ENCODE results near the gene INTS1. TPM values are rescaled to one million over a fixed set of nuclear protein-coding genes. Genes with fewer than 3 reads are reported as not detected.
"Not testable (repeated sequence)": the region's sequence is repeated elsewhere in the genome, so short reads cannot be mapped to it uniquely, and the experiment has no call there.

Gene INTS1
- total and polyA plus RNA-seq, 2 experiments from 2014 or later, result 30.0 to 57.3 TPM

- 84% methylated on average over 9 of the region's 17 CpGs for whole genome bisulfite sequencing (ENCODE audit: low lambda C conversion rate, missing lambda C conversion rate)
- no peak for TF ChIP-seq CTCF (IDR thresholded peaks at IDR 0.05; ENCODE audit: poor library complexity)
- TF ChIP-seq EZH2 (IDR thresholded peaks at IDR 0.05; ENCODE audit: borderline replicate concordance), result no peak
- TF ChIP-seq EZH2phosphoT487 (IDR thresholded peaks at IDR 0.05; ENCODE audit: low read depth, severe bottlenecking, unreplicated experiment), result no peak
- H3K27ac ChIP-seq, result no peak overlapping the region
These were observed 57.6 kb downstream of the INTS1 start for GRCh38 chr7:1446620-1447032.

DNA sequence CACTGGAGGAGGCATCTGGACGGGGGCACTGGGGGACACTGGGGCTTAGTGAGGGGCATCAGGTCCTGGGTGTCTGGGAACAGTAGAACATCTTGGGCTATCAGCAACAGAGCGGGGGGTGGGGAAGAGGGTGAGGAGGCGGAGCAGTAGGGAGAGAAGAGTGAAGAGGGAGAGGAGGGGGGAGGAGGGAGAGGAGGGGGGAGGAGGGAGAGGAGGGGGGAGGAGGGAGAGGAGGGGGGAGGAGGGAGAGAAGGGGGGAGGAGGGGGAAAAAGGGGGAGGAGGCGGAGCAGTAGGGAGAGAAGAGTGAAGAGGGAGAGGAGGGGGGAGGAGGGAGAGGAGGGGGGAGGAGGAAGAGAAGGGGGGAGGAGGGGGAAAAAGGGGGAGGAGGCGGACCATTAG is 58.2 kb downstream of the INTS1 start:
- not testable (repeated sequence) for H3K4me3 ChIP-seq

More at GRCh38 chr7:1446620-1447032, 57.6 kb downstream of the INTS1 start:
- no peak overlapping the region for H3K4me2 ChIP-seq
- no peaks in the 10 kb centered on the region for H3K9me3 ChIP-seq (ENCODE audit: low read depth)
- no peaks in the 10 kb centered on the region for H4K20me1 ChIP-seq (ENCODE audit: insufficient read depth, poor library complexity, severe bottlenecking)
- H3K4me3 ChIP-seq, result no peak overlapping the region
- no peaks in the 10 kb centered on the region for H3K79me2 ChIP-seq
- no peaks in the 10 kb centered on the region for H3K27me3 ChIP-seq
- DNase-seq (ENCODE audit: low spot score), result no peak
- H3K36me3 ChIP-seq (replicated peaks; ENCODE audit: insufficient read depth, low read depth), result no peaks in the 10 kb centered on the region
- no peaks in the 10 kb centered on the region for H3K9me2 ChIP-seq (replicated peaks; ENCODE audit: insufficient read depth)
- H3K4me1 ChIP-seq (ENCODE audit: insufficient read depth), result no peaks in the 10 kb centered on the region
- no peak overlapping the region for H2AFZ ChIP-seq

GRCh38 chr7:1445341-1445740 is 58.8 kb downstream of the INTS1 start:
- no peak for DNase-seq (ENCODE audit: low spot score)
- Histone ChIP-seq H3K9me2 (replicated peaks; ENCODE audit: insufficient read depth) (no peaks in the 10 kb centered on the region), H3K27ac (no peak overlapping the region), H3K79me2 (no peaks in the 10 kb centered on the region), H3K4me2 (no peak overlapping the region), H3K36me3 (replicated peaks; ENCODE audit: insufficient read depth, low read depth) (no peaks in the 10 kb centered on the region), H3K27me3 (no peaks in the 10 kb centered on the region), H3K4me1 (ENCODE audit: insufficient read depth) (no peaks in the 10 kb centered on the region), H3K4me3 (no peak overlapping the region), H3K9me3 (ENCODE audit: low read depth) (no peaks in the 10 kb centered on the region), H4K20me1 (ENCODE audit: insufficient read depth, poor library complexity, severe bottlenecking) (no peaks in the 10 kb centered on the region), H2AFZ (no peak overlapping the region)
- 94% methylated on average over 17 of the region's 21 CpGs for WGBS (ENCODE audit: low lambda C conversion rate, missing lambda C conversion rate)
- TF ChIP-seq EZH2phosphoT487 (IDR thresholded peaks at IDR 0.05; ENCODE audit: low read depth, severe bottlenecking, unreplicated experiment), result no peak
- TF ChIP-seq CTCF (IDR thresholded peaks at IDR 0.05; ENCODE audit: poor library complexity), result no peak
- TF ChIP-seq EZH2 (IDR thresholded peaks at IDR 0.05; ENCODE audit: borderline replicate concordance), result no peak

More for the DNA sequence above, 58.2 kb downstream of the INTS1 start:
- not testable (repeated sequence) for H3K27me3 ChIP-seq; H3K4me2 ChIP-seq; H2AFZ ChIP-seq; H3K36me3 ChIP-seq (replicated peaks; ENCODE audit: insufficient read depth, low read depth); H4K20me1 ChIP-seq (ENCODE audit: insufficient read depth, poor library complexity, severe bottlenecking); H3K4me1 ChIP-seq (ENCODE audit: insufficient read depth); DNase-seq (ENCODE audit: low spot score); H3K9me3 ChIP-seq (ENCODE audit: low read depth); H3K79me2 ChIP-seq; H3K27ac ChIP-seq; H3K9me2 ChIP-seq (replicated peaks; ENCODE audit: insufficient read depth)
- WGBS (ENCODE audit: low lambda C conversion rate, missing lambda C conversion rate), result 60% methylated on average over 4 of the region's 5 CpGs

- Histone ChIP-seq H3K27ac (no peak overlapping the region), H2AFZ (no peak overlapping the region), H3K4me2 (no peak overlapping the region), H3K27me3 (no peaks in the 10 kb centered on the region), H3K4me3 (no peak overlapping the region), H3K79me2 (no peaks in the 10 kb centered on the region), H4K20me1 (ENCODE audit: insufficient read depth, poor library complexity, severe bottlenecking) (no peaks in the 10 kb centered on the region), H3K9me2 (replicated peaks; ENCODE audit: insufficient read depth) (no peaks in the 10 kb centered on the region), H3K9me3 (ENCODE audit: low read depth) (no peaks in the 10 kb centered on the region), H3K36me3 (replicated peaks; ENCODE audit: insufficient read depth, low read depth) (no peaks in the 10 kb centered on the region), H3K4me1 (ENCODE audit: insufficient read depth) (no peaks in the 10 kb centered on the region)
- DNase-seq (ENCODE audit: low spot score), result no peak
- TF ChIP-seq EZH2phosphoT487 (IDR thresholded peaks at IDR 0.05; ENCODE audit: low read depth, severe bottlenecking, unreplicated experiment) (no peak), EZH2 (IDR thresholded peaks at IDR 0.05; ENCODE audit: borderline replicate concordance) (no peak), CTCF (IDR thresholded peaks at IDR 0.05; ENCODE audit: poor library complexity) (no peak)
- WGBS (ENCODE audit: low lambda C conversion rate, missing lambda C conversion rate), result 92% methylated on average over 7 of the region's 24 CpGs
These were observed 59.3 kb downstream of the INTS1 start for GRCh38 chr7:1444925-1445322.

All from hepatocyte (in vitro differentiated cells).